ENCODE results near the gene SELPLG. TPM values are rescaled to one million over a fixed set of nuclear protein-coding genes. Genes with fewer than 3 reads are reported as not detected.
A peak's percentile ranks its signal among the peaks of the same experiment; 100 is the strongest.

SELPLG gene
- total RNA-seq, 1 donor from 2014 or later: not detected

- no peak overlapping the region for H3K4me3 Mint-ChIP-seq
- H3K27me3 Mint-ChIP-seq (ENCODE audit: low read depth): no peaks in the 10 kb centered on the region
- H3K27ac Mint-ChIP-seq: no peak overlapping the region
- DNase-seq (ENCODE audit: low spot score in 2 of 2, unreplicated experiment in 2 of 2): no peak
- H3K36me3 Mint-ChIP-seq: no peaks in the 10 kb centered on the region
- no peaks in the 10 kb centered on the region for H3K9me3 Mint-ChIP-seq
- H3K4me1 Mint-ChIP-seq: peaks cover 7% of the 10 kb centered on the region
- no peak for TF ChIP-seq CTCF (IDR thresholded peaks at IDR 0.05; ENCODE audit: unreplicated experiment)
Observed at GRCh38 chr12:108605690-108606406, 27.8 kb downstream of the SELPLG start.

- no peaks in the 10 kb centered on the region for H3K9me3 Mint-ChIP-seq
- DNase-seq (ENCODE audit: low spot score in 2 of 2, unreplicated experiment in 2 of 2): no peak
- no peak overlapping the region for H3K4me3 Mint-ChIP-seq
- peaks cover 7% of the 10 kb centered on the region for H3K4me1 Mint-ChIP-seq
- no peak overlapping the region for H3K27ac Mint-ChIP-seq
- no peak for TF ChIP-seq CTCF (IDR thresholded peaks at IDR 0.05; ENCODE audit: unreplicated experiment)
- H3K36me3 Mint-ChIP-seq: no peaks in the 10 kb centered on the region
- H3K27me3 Mint-ChIP-seq (ENCODE audit: low read depth): no peaks in the 10 kb centered on the region
Observed at GRCh38 chr12:108605000-108605689, 28.5 kb downstream of the SELPLG start.

- Mint-ChIP-seq H3K4me3 (no peak overlapping the region), H3K27me3 (ENCODE audit: low read depth) (no peaks in the 10 kb centered on the region), H3K36me3 (no peaks in the 10 kb centered on the region), H3K27ac (peak overlapping the region; percentile 32), H3K9me3 (no peaks in the 10 kb centered on the region), H3K4me1 (peaks cover 7% of the 10 kb centered on the region)
- DNase-seq (ENCODE audit: low spot score in 2 of 2, unreplicated experiment in 2 of 2): no peak
- TF ChIP-seq CTCF (IDR thresholded peaks at IDR 0.05; ENCODE audit: unreplicated experiment): no peak
Observed at GRCh38 chr12:108604208-108604941, 29.3 kb downstream of the SELPLG start.

- H3K27ac Mint-ChIP-seq: peak overlapping the region; percentile 32
- DNase-seq (ENCODE audit: low spot score in 2 of 2, unreplicated experiment in 2 of 2): no peak
- TF ChIP-seq CTCF (IDR thresholded peaks at IDR 0.05; ENCODE audit: unreplicated experiment): no peak
- no peaks in the 10 kb centered on the region for H3K27me3 Mint-ChIP-seq (ENCODE audit: low read depth)
- H3K4me3 Mint-ChIP-seq: no peak overlapping the region
- no peaks in the 10 kb centered on the region for H3K9me3 Mint-ChIP-seq
- H3K36me3 Mint-ChIP-seq: no peaks in the 10 kb centered on the region
- H3K4me1 Mint-ChIP-seq: peaks cover 7% of the 10 kb centered on the region
Observed at GRCh38 chr12:108603743-108604142, 30.0 kb downstream of the SELPLG start.

GRCh38 chr12:108602976-108603704 is 30.6 kb downstream of the SELPLG start:
- Mint-ChIP-seq H3K36me3 (no peaks in the 10 kb centered on the region), H3K27ac (no peak overlapping the region), H3K4me1 (peaks cover 4% of the 10 kb centered on the region), H3K4me3 (no peak overlapping the region), H3K27me3 (ENCODE audit: low read depth) (no peaks in the 10 kb centered on the region), H3K9me3 (no peaks in the 10 kb centered on the region)
- DNase-seq (ENCODE audit: low spot score in 2 of 2, unreplicated experiment in 2 of 2): no peak
- no peak for TF ChIP-seq CTCF (IDR thresholded peaks at IDR 0.05; ENCODE audit: unreplicated experiment)

Measured in mesothelial cell of epicardium (in vitro differentiated cells).